Measurements from ENCODE around the gene CDH24.

CDH24 gene

GRCh38 chr14:23060536-23061260 is 3.4 kb upstream of the CDH24 start:
- no peak for DNase-seq

DNA sequence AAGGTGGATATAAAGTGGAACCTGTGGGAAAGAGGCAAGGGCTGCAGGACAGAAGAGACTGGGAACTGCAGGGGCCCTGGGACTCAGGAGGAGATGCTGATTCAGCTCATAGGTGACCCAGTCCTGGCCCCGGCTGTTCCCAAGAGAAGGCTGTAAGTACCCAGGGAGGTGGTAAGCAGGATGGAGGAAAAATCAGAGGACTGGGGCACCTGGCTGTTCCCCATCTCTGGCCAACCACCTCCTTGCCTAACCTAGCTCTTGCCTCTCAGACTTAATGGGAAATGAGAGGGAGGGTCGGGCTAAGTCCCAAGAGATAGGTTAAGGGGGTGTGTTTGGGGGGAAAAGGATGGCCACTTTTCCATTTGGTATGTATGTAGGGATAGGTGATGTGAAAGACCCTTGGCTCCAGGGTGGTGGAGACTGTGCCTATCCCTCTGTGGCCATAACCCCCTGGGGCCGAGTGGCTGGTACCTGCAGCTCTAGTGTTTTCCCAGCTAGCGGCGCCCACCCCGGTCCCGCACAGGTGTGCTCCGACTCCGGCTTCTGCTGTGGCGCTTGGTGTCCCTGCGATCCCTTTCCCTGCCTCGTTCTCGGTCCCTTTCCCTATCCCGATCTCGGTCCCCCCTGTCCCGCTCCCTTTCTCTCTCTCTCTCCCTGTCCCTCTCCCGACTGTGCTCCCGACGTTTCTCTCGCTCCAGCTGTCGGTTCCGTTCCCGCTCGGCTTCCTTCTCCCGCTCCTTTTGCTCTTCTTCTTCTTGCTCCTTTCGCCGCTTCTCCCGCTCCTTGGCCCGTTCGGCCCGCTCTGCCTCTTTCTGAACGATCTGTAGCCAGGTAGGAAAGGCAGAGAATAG is 1.6 kb upstream of the CDH24 start:
- DNase-seq, result no peak

DNA sequence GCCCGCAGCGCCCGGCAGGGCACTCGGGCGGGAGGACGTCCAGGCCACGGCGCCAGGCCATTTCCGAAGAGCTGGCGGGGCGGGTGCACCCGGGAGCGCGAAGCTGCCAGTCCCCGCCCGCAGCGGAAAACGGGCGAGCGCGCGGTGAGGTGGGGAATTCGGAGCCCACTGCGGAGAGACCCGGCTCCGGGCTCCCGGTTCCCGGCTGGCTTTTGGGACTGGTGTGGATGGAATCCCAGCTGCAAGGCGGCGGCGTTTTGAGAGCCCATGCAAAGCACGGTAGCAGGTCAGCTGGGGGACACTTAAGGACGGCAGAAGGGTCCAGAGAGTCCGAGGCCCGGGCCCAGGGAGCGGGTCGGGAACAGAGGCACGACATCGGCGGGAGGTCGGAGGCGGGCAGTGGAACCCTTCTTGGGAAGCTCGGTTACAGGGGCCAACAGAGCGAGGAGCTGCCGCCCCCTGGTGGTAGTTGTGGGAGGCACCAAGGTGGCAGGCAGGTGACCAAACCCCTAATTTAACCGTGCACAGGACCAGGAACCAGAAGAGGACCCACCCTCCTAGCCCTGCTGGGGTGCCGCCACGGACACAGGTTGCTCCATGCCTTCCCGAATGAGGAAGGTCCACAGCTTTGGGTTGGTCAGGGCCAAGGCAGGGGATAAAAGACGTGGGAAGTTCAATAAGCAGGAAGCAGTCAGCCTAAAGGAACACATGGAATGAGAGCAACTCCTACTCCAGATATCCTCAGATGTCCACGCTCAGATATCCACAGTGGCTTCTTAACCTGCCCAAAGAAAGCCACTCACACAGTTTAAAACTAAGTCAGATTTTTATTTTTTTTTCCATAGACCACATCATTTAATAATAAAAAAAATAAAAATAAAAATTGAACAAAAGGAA is 685 bp upstream of the CDH24 start:
- DNase-seq, result no peak

- no peak for DNase-seq
These were observed 970 bp downstream of the CDH24 start for GRCh38 chr14:23056145-23056955.

GRCh38 chr14:23055621-23056144 is 1.6 kb downstream of the CDH24 start:
- DNase-seq, result no peak

- DNase-seq, result no peak
These were observed 2.2 kb downstream of the CDH24 start for GRCh38 chr14:23055147-23055550.

GRCh38 chr14:23054000-23054811 is 3.1 kb downstream of the CDH24 start:
- DNase-seq, result no peak

DNA sequence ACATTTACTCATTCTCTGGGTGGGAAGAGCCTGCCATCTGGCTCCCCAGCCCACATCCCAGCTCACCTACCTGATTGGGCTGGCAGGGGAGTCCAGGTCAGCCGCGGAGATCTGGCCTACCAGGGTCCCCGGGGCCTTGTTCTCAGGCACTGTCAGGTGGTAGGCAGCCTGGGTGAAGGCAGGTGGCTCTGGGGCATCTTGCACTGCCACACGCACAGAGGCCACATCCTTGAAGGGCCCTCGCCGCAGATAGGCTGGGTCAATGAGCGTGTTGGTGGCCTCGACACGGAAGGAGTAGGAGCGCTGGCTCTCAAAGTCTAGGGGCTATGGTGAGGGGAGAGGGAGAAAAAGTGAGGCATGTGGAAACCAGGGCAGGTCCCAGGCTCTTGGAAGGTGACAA is 3.9 kb downstream of the CDH24 start:
- no peak for DNase-seq

DNA sequence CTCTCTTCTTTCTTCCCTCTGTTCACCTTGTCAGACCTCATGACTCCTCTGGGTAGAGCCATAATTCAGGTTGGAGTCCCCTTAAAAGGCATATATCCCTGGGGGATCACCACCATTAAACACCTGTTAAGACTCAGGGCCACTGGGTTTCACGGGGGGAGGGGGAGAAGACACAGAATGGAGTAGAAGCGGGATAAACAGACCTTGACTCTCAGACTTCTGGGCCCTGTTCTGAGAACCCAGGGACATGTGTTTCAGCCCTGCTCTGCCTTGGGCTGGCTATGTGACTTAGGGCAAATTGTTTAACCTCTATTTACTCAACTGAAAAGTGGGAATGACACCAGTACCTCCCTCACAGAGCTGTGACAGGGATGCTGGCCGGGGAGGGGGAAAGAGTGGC is 4.6 kb downstream of the CDH24 start:
- no peak for DNase-seq

DNA sequence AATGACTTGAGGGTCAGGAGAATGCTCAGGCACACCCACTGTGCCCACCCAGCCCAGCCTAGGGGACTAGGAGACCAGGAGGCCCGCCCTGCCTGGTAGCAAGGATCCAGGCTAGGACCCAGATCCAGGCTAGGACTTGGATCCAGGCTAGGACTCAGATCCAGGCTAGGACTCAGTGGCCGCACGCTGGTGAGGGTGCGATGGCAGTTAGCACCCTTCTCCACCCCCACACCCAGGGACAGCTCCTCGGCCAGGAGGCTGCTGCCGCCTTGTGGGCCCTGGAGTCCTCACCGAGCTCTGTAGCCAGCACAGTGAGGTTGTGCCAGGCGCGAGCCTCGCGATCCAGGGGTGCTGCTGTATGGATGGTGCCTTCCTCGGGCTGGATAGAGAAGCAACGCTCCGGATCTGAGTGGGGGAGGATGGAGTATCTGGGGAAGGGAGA is 5.1 kb downstream of the CDH24 start:
- no peak for DNase-seq

- no peak for DNase-seq
These were observed 5.9 kb downstream of the CDH24 start for GRCh38 chr14:23051141-23052057.

DNA sequence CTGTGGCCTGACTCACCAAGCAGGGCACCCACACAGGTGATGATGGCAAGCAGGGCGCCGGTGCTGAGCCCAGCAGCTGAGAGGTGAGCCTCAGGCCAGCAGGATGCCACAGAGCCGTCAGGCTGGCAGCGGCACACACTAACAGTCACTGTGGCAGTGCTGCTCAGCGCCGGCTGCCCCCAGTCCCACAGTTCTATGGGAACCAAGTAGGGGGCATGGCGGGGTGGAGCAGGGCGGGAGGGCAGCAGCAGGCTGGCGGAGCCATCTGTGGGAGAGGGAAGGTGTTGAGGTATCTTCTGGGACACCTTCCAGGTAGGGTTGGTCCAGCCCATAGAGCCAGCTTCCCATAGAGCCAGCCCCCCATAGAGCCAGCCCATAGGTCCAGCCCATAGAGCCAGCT is 8.3 kb downstream of the CDH24 start:
- no peak for DNase-seq

DNA sequence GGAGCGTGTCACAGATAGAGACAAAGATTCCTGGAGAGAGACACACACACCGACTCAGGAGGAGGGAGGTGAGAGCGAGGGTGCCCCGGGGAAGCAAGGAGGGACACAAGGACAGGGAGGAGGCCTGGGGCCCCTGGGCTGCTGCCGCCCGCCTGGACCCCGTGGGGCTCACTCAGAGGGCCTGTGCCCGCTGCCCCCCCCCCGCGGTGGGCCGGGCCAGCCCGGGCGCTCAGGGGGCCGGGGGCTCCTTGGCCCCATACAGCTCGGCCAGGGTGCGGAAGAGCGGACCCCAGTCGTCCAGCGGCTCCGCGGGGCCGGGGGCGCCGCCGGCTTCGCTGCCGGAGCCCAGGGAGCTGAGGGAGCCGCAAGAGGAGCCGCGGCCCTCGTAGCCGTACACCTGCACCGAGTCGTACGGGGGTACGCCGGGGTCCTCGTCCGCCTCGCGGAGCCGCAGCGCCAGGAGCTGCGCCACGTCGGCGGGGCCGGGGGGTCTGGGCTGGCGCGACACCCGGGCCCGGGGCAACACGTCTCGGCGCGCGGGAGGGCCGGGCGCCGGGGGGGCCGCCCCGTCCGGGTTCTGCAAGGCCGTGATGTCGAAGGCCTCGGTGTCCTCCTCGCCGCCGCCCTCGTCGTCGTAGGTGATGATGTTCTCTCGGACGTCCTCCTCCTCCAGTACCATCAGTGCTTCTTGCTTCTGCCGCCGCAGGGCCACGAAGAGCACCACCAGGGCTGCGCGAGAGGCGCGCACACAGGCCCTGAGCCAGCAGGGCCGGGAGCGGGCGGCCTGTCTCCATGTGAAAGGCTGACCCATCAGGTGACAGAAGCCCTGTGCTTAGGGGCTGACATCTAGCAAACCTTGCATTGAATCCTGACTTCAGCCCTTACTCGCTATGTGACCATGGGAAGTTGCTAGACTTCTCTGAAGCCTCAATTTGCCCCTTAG is 9.3 kb downstream of the CDH24 start:
- DNase-seq, result no peak

DNA sequence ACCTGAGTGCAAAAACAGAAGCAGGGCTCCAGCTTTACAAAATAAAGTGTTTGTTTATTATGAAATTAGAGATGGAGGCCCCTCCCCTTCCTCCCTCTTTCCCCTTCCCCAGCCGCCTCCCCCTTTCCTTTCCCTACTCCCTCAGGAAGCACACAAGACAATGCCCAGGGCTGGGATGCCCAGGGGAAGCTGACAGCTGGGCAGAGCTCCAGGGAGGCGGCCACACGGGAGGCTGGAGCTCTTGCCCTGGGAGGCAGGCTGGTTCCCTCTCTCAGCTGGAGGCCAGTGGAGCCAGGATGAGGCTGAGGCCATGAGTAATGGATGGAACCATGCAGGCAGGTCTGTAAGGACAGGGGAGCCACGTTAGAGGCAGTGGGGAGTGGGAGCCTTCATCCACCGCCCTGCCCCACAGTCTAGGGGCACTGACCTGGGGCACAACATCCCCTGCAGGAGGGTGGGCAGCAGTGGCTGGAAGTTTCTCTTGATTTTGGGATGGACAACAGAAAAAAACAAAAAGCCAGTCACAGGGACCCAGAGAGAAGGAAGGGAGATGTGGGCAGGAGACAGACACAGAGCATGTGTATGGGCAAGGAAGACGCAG is 10.2 kb downstream of the CDH24 start:
- DNase-seq, result no peak

- DNase-seq, result no peak
These were observed 11.6 kb downstream of the CDH24 start for GRCh38 chr14:23045419-23046357.

DNA sequence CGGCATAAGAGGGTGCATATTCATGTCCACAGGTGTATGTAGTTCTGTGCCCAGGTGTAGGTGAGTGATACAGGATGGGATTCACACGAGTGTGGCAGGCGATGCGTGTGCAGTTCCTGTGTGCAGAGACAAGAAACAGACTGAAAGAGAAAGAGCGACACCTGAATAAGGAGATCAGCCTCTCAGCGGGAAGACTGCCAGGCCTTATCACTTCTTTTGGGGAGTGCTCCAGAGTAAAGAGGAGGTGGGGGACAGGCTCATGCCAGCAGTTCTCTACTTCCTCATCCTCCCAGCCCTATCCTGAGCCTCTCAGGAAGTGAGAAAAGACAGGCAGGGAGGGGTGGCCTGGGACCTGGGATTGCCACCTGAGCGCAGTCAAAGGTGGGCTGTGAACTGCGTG is 12.5 kb downstream of the CDH24 start:
- no peak for DNase-seq

DNA sequence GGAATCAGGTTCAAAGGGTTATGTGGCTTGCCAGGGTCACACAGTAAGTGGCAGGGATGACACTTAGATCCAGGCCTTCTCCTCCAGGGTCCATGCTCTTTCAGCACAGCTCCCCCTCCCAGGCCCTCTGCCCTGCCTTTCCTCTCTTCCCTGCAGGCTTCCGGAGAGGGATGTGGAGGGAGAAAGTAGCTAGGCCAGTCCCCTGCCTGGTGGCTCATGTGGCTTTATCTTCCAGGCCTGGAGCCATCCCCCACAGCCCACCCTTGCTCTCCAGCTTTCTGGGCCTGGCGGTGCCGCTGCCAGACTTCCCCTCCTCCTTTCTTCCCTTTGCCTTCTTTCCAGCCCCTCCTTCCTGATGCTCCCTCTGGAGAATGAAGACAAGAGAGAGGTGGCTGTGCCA is 13.6 kb downstream of the CDH24 start:
- no peak for DNase-seq

Data from SIG-M5 (cell line).